Measurements from ENCODE around the gene ATXN1.

DNA sequence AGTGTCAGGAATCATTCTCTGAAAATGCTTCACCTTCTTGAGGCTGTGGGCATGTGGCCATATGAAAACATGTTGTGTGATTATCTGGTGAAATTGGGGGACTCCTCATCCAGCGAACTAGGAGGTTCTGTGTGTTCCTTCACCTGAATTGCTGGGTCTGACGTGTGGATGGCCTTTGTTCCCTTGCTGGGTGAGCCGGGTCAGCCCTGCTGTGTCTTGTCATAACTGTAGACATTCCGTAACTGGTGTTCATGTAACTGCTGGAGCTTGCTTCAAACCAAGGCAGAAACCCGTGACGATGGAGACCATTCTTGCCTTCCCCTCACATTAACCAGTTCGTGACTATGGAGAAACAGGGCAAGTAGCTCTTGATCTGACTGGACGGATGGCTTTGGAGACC is 399.4 kb downstream of the ATXN1 start:
- TF ChIP-seq, protein P1, sequence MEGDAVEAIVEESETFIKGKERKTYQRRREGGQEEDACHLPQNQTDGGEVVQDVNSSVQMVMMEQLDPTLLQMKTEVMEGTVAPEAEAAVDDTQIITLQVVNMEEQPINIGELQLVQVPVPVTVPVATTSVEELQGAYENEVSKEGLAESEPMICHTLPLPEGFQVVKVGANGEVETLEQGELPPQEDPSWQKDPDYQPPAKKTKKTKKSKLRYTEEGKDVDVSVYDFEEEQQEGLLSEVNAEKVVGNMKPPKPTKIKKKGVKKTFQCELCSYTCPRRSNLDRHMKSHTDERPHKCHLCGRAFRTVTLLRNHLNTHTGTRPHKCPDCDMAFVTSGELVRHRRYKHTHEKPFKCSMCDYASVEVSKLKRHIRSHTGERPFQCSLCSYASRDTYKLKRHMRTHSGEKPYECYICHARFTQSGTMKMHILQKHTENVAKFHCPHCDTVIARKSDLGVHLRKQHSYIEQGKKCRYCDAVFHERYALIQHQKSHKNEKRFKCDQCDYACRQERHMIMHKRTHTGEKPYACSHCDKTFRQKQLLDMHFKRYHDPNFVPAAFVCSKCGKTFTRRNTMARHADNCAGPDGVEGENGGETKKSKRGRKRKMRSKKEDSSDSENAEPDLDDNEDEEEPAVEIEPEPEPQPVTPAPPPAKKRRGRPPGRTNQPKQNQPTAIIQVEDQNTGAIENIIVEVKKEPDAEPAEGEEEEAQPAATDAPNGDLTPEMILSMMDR (IDR thresholded peaks at IDR 0.05; ENCODE audit: poor library complexity, severe bottlenecking): no peak
- TF ChIP-seq EP300 (conservative IDR thresholded peaks at IDR 0.05; ENCODE audit: poor library complexity, severe bottlenecking) (no peak), EZH2 (IDR thresholded peaks at IDR 0.05; ENCODE audit: borderline replicate concordance, insufficient read depth, low read length, poor library complexity, severe bottlenecking) (no peak), TAF1 (IDR thresholded peaks at IDR 0.05; ENCODE audit: low read depth) (no peak), SMC3 (conservative IDR thresholded peaks at IDR 0.05; ENCODE audit: poor library complexity) (no peak), POLR2AphosphoS5 (IDR thresholded peaks at IDR 0.05) (no peak), RAD21 (conservative IDR thresholded peaks at IDR 0.05) (no peak), MXI1 (conservative IDR thresholded peaks at IDR 0.05; ENCODE audit: poor library complexity, severe bottlenecking) (no peak)
- TF ChIP-seq, protein P2, sequence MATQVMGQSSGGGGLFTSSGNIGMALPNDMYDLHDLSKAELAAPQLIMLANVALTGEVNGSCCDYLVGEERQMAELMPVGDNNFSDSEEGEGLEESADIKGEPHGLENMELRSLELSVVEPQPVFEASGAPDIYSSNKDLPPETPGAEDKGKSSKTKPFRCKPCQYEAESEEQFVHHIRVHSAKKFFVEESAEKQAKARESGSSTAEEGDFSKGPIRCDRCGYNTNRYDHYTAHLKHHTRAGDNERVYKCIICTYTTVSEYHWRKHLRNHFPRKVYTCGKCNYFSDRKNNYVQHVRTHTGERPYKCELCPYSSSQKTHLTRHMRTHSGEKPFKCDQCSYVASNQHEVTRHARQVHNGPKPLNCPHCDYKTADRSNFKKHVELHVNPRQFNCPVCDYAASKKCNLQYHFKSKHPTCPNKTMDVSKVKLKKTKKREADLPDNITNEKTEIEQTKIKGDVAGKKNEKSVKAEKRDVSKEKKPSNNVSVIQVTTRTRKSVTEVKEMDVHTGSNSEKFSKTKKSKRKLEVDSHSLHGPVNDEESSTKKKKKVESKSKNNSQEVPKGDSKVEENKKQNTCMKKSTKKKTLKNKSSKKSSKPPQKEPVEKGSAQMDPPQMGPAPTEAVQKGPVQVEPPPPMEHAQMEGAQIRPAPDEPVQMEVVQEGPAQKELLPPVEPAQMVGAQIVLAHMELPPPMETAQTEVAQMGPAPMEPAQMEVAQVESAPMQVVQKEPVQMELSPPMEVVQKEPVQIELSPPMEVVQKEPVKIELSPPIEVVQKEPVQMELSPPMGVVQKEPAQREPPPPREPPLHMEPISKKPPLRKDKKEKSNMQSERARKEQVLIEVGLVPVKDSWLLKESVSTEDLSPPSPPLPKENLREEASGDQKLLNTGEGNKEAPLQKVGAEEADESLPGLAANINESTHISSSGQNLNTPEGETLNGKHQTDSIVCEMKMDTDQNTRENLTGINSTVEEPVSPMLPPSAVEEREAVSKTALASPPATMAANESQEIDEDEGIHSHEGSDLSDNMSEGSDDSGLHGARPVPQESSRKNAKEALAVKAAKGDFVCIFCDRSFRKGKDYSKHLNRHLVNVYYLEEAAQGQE (IDR thresholded peaks at IDR 0.05; ENCODE audit: borderline replicate concordance): no peak

All from neural cell (in vitro differentiated cells).